HG03432 (cell line): Measurements from ENCODE around the gene FAIM2.
A peak's percentile ranks its signal among the peaks of the same experiment; 100 is the strongest.

Source experiments
- ATAC-seq: cut with Tn5 transposase; IDR thresholded peaks from one replicate; pipeline ENCODE4 v1.9.1; 2021; ENCODE audit warnings: mild to moderate bottlenecking, moderate library complexity; ENCODE audit not compliant: unreplicated experiment

Gene FAIM2

GRCh38 chr12:49827401-49828099 is 76.2 kb downstream of the FAIM2 start:
- peak; percentile 29 for ATAC-seq

- ATAC-seq: no peak
Observed at GRCh38 chr12:49827051-49827400, 76.7 kb downstream of the FAIM2 start.

GRCh38 chr12:49825971-49826421 is 77.7 kb downstream of the FAIM2 start:
- ATAC-seq: no peak

DNA sequence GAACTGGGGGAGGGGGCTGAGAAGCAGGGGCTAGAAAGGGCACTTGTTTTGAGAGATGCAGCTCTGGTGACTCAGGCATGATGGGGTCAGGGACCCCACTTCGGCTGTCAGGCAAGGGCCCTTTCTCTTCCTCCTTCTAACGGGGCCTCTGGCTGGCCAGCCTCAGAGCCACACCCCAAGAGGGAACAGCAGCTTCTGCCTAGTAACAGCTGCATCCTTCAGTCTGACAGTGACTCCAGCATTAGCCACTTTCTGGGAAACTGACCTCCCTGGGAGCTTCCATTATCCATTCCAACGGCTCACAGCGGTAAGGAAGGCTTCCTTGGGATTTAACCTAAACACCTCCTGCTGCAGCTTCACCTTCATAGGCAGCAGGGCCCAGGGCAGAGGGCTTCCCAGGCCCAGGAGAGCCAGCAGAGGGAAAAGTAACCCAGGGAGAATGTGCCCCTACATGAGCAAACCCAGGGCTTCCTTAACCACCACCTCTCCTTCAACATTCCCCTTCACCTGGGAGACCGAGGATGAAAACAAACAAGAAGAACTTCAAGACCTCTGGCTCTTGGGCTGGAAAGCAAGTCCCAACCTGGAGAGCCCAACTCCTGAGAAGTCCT is 78.2 kb downstream of the FAIM2 start:
- no peak for ATAC-seq

DNA sequence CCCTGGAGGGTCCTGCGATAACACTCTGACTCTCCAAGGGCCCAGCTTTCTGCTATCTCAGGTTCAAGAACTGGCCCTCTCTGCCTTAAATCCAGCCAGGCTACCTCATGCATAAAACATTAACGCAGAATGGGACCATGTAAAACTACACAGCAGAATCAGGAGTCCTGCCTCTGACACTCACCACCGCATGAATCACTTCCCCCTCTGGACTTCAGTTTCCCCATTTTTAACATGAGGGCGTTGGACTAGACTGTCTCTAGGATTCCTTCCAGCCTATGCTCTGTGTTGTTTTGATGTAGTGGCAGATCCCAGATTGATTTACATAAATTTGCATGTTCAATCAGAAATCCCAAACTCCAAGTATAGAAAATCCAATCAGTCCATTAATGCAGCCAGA is 78.8 kb downstream of the FAIM2 start:
- ATAC-seq: no peak

GRCh38 chr12:49824416-49824815 is 79.3 kb downstream of the FAIM2 start:
- ATAC-seq: no peak

DNA sequence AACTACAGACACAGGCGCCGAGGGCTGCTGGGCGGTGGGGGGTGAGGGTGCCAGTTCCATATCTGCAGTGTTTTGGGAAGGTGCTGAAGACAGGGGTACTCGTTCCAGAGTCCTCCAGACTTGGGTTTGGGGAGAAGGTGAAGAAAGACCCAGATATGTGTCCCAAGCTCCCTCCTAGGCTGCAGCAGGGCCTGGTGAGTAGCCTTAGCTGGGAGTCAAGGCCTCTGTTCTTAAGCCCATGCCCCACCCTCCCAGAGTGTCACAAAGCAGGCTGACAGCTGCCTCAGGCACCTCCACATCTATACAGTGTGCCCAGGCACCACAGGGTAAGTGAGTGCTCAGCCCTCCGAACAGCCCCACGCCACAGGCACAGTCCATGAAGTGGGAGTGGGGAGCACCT is 79.7 kb downstream of the FAIM2 start:
- no peak for ATAC-seq

GRCh38 chr12:49823350-49823749 is 80.3 kb downstream of the FAIM2 start:
- ATAC-seq: no peak

DNA sequence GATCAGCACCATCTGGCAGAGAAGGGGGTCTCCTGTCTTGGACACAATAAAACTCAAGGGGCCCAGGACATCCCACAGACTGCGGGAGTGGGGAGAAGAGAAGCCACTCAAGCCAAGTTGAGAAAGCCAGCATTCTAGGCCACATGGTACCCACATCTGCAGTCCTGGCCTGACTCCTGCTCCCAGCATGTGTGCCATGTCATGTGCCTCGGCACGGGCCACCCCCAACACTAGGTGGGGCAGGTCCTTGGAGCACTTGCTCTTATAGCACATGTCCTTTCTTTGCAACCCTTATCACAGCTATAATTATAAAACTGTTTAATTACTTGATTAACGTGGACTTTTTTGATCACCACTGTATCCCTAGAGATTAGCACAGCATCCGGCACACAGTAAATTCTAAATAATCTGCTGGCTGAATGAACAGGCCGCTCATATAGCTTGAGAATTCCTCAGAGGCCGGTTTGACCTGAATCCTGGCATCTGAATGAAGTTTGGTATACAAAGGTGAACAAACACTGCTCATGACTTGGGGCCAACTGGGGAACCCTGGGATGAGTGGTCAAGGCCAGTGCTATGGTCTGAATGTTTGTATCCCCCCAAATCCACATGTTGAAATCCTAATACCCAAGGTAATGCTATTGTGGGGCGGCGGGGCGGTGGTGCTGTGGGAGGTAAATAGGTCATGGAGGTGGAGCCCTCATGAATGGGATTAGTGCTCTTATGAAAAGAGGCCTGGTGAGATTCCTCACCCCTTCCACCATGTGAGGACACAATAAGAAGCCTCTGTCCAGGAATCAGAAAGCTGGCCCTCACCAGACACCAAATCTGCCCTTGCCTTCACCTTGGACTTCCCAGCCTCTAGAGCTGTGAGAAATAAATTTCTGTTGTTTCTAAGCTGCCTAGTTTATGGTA is 82.1 kb downstream of the FAIM2 start:
- no peak for ATAC-seq

GRCh38 chr12:49819786-49820185 is 83.9 kb downstream of the FAIM2 start:
- no peak for ATAC-seq

- no peak for ATAC-seq
Observed at GRCh38 chr12:49818241-49818895, 85.3 kb downstream of the FAIM2 start.
